ENCODE data around the gene EXT2.
A peak's percentile ranks its signal among the peaks of the same experiment; 100 is the strongest.

Gene EXT2

DNA sequence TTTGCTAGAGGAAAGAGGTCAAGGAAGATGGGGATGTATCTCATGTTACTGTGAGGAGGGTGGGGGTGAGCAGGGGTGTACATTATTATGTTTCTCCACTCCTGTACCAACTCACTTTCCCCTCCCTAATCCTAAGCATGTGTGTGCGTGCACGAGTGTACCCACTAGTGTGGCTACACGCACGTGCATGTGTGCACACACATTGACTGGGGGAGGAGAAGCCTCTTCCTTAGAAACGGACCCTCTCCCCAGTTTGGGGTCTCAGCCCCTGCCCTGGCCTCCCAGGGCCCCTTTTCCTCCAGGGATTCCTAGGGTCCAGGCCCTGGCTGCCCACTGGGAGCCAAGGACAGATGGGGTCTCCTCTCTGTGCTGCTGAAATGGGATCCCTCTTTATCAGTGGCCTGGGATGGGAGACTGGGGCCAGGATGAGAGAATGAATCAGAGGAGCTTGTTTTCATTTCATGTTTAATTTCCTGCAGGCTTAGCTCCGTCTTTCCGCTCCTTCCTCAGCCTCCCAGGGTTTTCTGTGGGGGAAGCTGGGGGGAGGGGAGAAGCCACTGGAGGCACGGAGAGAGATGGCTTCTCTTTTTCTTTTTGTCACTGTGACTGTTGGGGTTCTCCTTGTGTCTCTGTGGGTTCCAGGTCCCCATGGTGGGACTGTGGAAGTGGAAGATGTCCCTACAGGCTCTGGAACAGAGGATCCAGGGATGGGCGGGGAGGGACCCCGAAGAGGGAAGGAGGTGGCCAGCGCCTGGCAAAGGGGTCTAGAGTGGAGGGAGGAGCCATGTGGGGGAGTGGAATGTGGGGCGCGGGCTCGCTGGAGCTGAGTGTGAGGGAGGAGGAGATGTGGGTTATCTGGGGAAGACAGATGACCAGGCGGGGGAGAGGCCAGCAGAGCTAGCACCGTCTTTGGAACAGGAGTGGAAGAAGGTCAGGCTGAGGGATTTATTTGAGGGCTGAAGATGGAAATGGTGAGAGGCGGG is 174.2 kb downstream of the EXT2 start:
- no peak for DNase-seq

DNA sequence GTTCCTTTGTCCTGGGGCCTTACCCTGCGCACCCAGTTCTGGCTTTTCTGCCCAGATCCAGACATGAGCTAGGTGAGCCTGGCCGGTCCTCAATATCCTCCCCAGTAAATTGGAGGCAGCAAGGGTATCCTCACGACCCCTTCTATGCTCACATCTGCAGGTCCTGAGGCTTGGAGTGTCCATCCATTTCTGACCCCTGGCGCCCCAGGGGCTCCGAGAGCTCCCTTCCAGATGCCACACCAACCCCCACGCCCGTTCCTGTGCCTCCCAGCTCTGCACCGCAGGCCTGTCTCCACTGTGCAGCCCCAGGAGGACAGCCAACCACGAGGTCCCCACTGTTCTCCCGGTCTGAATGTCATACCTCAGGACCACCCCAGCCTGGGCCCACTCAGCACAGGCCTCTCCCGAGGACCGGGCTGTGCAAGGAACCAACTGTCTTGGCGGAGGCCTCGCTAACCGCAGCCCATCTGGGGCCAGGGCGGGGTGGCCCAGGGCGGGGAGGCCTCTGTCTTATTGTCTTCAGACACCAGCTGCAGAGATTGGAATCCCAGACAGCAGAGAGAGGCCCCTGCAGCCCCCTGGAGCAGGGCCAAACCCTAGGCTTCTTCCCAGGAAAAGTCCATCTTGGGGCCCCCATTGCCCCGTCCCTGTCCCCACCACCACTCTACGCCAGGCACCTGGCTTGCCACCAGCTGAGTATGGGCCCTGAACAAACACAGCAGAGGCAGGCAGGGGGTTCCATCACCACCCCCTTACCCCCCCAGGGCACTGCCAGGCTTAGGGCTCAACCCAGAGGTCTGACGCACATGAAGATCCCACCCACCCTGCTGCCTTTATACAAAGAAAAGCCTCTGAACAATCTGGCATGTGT is 175.2 kb downstream of the EXT2 start:
- no peak for DNase-seq

DNA sequence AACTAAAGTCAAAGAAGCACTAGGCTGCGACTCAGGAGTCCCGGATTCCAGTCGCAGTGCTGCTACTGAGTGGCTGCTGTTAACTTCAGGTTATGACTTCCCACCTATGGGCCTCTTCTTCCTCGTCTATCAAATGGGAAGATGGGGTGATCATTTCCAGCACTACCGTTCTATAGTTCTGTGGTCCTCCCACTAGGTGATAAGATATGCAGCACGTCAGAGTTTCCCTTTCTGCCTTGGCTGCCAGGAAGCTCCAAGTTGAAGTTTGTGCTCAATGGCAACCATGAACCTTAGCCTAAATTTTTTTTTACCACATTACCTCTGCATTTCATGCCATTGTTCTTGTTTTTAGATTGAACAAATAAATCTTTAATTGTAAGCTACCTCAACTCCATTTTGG is 175.8 kb downstream of the EXT2 start:
- DNase-seq = no peak

DNA sequence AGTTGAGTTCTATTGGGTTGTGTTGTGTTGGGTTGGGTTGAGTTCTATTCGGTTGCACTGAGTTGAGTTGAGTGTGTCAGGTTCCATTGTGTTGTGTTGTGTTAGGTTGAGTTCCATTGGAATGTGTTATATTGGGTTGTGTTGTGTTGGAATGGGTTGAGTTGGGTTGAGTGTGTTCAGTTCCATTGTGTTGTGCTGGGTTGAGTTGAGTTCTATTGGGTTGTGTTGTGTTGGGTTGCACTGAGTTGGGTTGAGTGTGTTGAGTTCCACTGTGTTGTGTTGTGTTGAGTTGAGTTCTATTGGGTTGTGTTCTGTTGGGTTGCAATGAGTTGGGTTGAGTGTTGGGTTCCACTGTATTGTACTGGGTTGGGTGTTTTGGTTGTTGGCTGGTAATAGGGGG is 178.9 kb downstream of the EXT2 start:
- DNase-seq = no peak

DNA sequence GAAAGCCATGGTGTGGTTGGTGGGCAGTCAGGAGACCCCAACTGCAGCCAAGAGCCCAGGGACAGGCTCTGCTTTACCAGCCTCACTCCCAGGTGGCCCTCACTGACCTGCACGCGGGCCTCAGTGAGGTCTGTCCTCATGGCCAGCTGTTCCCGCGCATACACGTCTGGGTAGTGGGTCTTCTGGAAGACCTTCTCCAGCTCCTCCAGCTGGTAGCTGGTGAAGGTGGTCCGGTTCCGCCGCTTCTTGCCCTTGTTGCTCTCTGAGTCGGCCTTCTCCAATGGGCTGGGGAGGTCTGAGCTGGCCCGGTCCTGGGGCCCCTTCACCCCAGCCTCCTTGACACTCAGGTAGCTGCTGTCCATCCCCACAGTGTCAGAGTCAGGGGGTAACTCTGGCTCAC is 179.8 kb downstream of the EXT2 start:
- no peak for DNase-seq

DNA sequence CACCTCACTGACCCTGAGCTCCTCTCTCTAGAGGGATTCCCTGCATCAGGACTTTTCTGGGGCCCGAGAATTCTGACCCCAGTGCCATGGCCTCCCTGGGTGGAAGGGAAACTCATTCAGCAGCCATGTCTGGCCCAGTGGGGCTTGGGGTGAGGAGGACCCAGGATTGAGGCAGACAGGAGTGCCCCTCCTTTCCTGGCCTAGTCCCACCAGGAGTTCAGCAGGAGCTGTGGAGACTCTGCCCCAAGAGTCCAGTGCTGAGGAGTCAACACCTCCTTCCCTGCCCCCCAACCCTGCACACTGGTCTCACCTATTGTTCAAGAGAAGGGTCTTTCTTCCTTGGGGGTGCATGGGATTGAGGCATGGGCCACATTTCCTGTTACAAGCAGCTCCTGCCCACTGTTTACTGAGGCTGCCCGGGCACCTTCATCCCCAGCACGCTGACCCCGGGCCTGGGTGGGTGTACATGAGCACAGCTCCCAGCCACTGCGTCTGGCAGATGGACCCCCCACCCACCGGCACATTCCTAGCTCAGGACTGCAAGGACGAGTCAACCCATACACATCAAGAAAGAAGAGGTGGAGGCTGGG is 180.6 kb downstream of the EXT2 start:
- no peak for DNase-seq

DNA sequence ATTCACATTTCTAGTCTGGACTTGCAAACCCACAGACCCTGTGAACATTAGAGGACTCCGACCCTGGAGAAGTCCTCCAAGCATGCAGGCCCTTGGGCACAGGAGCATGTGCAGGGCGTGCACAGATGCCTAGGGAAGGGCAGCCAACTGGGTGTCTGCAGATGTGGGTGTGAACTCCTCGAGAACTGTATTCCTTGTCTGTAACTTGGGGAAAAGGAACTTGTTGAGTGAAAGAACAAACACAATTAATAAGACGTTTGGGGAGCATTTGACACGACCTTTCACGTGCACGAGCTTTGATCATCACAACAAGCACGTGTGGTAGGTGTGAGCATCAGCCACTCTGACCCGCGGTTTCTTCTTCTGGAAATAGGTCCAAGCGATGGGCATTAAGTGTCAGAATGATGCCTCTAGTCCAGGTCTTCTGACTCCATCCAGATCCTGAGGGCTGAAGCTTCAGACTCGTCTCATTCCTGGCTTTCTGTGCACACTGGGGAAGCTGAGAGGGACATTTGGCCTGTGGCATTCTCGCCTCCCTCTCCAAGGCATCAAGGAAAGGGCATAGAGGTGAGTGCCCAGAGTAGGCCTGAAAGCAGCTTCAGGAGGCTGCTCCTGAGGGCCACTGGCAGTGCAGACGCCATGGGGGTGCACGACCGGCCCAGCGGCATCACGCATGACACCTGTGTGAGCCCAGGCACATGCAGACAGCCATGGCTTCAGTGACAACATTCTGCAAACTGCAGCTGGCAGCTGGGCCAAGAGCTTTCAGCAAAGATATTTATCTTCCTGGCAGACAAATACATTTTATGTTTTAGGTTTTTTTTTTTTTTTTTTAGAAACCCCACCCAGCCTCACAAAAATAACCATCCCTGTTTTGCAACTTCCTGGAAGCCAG is 182.0 kb downstream of the EXT2 start:
- no peak for DNase-seq

DNA sequence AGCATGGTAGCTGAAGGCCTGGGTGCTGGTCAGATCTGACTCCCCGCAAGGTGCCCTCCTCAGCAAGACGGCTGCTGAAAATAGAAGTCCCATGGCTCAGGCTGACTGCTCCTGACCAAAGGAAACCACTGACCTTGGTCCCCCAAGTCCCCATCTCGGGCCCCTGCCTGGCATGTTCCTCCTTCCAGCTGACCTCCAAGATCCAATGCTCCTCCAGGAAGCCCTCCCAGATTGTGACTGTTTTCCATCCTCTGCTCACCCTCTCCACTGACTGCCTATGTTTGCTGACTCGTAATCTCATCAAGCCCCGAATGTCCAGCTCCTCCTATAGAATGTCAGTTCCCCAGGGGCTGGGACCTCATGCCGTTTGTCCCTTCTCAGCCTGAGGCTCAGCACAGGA is 184.0 kb downstream of the EXT2 start:
- DNase-seq = no peak

DNA sequence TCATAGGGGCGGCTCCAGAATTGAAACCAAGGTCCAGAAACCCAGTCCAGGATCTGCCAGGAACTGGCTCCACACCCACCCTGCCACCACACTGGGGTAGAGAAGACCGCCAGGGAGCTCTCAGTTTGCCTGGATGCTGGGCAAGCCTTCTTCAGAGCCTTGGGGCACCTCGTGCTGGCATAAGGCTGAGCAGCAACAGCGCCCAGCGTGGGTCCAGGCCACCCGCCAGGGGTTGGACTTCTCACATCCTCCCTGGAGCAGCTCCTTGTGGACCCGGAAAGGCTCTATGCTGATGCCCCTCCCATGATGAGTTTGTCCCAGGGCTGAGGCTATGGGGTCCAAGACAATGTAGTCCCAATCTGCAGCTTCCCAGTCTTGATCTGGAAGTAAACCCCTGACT is 184.8 kb downstream of the EXT2 start:
- no peak for DNase-seq

DNA sequence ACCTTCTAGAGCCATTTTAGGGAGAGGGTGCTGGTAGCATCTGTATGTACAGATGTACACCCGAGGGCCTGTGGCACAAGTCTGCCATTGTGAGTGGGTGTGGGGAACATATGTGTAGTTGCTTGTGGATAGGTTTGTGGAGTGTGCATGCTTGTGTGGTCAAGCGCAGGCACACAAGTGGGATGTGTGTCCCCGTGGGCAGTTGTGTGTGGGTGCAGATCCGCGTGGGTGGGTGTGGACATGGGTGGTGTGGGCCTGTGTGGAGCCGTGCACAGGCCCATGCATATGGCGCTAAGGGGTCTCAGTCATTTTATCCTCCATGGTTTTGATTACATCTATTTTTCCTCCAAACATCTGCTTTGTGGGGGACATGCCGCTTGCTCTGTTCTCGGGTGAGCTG is 185.7 kb downstream of the EXT2 start:
- DNase-seq = no peak

DNA sequence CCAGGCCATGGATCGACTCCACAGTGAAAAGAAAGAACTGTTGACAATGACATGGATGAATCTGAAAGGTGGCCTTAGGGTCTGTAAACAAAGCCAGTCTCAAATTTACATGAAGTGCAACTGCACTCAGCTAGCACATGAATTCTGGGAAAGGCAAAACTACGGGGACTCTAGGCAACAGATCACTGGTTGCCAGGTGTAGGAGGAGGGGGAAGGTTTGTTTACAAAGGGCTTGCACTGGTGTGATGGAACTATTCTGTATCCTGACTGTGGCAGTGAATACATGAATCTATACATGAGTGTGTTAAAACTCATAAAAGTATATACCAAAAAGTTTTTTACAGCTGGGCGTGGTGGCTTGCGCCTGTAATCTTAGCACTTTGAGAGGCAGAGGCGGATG is 187.1 kb downstream of the EXT2 start:
- DNase-seq = no peak

DNA sequence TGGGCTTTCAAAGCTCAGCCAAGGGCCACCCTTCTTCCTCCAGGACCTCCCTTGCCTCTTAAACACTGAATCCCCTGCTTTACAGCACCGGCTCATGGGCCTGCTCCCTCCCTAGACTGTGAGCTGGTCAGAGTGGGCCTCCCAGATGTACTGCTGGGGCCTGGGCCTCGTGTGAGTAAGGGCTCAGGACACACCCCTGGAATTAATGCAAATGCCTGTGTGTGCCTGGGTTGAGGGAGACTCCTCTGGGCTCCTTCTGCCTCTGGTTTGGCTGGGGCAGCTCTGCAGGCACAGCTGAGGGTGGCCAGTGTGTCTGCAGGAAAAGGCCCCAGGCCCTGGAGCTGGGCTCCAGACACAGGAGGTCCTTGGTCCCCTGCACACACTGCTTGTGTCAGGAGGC is 190.3 kb downstream of the EXT2 start:
- no peak for DNase-seq

DNA sequence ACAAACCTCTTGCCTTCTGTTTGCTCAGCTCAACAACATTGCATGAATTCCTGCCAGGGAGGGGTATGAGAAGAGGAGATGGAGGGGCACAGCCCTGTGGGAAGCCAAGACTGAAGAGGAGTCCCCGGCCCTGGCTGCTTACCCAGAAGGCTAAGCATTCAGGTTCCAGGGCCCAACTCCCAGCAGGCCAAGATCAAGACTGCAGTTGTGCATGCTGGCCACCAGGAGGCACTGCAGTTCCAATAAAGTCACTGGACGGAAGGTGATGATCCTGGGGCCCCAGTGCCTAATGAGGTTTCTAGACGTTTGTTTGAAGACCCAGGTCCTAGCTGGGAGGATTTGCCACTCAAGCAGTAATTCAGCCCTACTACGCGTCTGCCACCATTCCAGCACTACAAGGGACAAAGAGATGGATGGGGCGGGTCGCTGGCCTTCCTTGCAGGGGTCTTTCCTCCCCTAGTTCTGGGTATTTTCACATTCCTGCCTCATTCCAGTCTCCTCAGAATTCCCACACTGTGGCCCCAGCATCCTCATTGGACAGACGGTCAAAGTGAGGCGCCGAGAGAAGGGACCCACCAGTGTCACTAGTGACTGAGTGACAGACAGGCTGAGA is 190.9 kb downstream of the EXT2 start:
- peak in 1 of 2 experiments; percentile 40 for DNase-seq

DNA sequence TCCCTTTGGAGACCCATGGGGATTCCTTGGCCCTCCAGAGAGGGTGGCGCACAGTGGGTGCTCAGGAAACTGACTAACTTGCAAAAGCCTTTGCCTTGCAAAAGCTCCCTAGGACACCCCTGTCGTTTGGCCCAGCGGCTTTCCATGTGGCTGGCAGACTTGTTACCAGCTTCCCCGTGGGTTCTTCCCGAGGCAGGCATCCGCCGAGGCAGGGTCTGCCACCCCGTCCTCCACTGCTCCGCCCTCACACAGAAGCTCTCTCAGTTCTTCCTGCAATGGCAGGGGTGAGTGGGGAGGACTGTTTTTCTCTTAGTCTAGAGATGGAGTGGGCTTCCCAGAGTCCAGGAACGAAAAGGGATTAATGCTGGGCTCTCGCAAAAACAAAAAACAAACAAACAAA is 191.4 kb downstream of the EXT2 start:
- no peak for DNase-seq

DNA sequence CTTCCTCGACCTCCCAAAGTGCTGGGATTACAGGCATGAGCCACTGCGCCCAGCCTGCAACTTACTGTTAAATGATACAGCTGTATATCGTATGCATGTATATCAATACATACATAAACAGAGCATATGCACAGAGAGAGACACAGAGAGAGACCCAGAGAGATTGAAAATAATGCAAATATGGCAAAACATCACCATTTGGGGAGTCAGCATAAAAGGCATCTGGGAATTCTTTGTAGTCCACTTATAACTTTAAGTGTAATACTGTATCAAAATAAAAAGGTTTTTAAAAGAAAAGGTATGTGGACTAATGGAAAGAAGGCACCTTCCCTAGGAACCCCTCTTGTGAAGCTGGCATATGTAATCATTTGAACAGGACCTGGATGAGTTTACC is 192.7 kb downstream of the EXT2 start:
- no peak for DNase-seq

DNA sequence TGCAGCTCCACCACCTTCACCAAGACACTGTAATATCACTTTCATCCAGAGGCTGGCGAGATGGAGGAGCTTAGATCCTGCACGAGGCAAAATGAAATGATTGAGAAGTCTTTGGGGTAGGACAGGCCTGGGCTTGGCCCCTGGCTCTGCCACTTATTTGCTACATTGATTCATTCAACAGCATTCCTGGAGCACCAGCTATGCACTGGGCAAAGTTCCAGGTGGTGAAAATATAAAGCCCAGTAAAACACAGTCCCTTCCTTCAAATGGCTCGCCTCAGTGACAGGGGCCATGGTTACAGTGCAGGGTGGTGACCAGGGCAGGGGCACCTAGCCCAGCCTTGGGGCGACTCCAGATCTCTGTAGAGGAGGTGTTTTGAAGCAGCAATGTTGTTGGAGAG is 194.7 kb downstream of the EXT2 start:
- DNase-seq = no peak
